ENCODE data around the gene PRCC.

The PRCC gene, protein sequence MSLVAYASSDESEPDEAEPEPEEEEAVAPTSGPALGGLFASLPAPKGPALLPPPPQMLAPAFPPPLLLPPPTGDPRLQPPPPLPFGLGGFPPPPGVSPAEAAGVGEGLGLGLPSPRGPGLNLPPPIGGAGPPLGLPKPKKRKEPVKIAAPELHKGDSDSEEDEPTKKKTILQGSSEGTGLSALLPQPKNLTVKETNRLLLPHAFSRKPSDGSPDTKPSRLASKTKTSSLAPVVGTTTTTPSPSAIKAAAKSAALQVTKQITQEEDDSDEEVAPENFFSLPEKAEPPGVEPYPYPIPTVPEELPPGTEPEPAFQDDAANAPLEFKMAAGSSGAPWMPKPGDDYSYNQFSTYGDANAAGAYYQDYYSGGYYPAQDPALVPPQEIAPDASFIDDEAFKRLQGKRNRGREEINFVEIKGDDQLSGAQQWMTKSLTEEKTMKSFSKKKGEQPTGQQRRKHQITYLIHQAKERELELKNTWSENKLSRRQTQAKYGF

DNA sequence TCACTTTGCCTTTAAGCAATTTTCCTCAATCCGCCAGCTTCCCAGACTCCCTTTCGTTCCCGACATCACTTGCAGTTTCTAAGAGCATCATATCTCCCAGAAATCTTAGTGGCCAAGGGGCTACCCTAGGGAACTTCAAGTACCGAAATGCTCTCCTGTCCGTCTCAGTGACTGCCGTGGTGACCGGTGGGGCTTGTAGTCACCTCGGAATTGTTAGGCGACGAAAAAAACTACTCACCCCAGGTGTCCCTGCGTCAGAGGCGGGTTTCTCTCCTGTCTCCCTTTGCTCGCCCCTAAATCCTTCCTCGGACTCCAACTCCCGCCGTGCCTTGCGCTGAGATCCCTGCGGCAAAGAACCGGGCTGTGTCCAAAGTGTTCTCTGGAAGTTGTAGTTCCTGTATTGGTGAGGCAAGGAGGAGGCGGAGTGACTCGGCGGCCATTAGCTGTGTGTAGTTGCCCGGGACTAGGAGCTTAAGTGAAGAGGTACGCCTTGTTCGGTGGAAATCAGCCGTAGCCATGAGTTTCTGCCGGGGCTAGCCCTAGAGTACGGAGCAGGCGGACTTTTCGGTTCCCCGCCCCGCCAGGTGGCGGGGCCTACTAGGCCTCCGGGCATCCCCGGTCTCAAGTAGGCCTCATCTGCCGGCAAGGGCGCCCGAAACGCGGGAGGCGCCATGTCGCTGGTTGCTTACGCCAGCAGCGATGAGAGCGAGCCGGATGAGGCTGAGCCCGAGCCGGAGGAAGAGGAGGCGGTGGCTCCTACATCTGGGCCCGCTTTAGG lies at the start of gene PRCC:
TSS of gene PRCC (plus strand) at position 435 of the 778 bp plus-strand sequence. CDS start at position 672, 237 bp downstream.
- DNase-seq (ENCODE audit: extremely low read depth in 1 of 2, low read depth in 1 of 2) = peak; percentile 93 to 98

DNA sequence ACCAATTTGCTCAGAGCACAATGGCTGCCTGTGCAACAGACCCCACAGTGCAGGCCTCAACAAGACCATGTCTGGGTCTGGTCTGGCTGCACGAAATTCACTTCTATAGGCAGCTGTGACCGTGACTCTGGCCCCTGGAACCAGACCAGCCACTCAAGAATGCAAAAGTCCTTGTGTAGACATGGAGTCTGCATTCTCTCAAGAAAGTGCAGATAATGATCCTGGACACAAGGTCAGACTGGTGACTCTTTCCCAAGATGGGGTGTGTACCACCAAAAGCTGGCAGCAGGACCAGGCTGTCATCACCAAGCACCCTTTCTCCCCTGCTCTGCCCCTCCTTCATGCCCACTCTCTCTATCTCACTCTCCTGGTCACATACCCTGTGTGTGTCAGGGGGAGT lies 46.2 kb upstream of the PRCC start:
- DNase-seq (ENCODE audit: extremely low read depth in 1 of 2, low read depth in 1 of 2) = no peak

DNA sequence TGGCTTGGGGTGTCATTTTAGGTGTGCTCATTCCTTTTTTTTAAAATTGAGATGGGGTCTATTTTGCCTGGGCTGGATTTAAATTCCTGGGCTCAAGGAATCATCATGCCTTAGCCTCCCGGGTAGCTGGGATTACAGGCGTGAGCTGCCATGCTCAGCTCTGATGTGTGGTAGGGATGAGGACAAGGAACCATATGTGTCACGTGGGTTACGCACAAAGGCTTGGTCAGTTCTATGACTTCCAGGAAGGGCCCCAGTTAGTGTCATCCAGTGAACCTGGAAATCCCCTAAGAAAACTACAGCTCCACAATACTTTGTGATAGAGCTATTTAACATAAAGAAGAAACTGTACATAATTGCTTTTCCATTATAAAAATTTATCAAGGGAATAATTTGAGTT lies 45.8 kb upstream of the PRCC start:
- DNase-seq (ENCODE audit: extremely low read depth in 1 of 2, low read depth in 1 of 2) = no peak

DNA sequence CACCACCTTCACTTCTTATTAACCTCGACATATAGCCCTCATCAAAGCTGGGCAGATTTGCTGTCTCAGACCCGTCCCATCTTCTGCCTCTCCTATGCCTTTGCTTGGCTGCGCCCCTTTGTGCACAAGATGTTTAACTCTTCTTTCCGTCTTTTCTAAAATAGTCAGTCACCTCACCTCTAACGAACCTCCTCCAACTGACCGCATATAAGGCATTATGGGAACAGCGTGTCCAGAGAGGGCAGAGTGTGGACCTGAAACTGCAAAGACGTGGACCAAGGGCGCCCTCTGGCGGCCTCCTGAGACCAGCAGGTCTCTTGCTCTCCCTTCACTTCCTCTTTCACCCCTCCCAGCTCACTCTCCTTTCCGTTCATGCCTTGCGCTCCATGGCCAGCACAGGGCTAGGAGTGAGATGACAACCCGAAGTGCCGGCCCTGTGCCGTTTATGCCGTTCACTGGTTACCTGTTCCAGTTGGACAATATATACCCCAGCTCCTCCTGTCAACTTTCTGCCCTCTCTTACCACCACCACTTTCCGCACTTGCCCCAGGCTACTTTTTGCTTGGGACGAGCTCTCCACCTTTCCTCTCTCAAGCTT lies 41.6 kb upstream of the PRCC start:
- peak; percentile 49 to 71 for DNase-seq (ENCODE audit: extremely low read depth in 1 of 2, low read depth in 1 of 2)

DNA sequence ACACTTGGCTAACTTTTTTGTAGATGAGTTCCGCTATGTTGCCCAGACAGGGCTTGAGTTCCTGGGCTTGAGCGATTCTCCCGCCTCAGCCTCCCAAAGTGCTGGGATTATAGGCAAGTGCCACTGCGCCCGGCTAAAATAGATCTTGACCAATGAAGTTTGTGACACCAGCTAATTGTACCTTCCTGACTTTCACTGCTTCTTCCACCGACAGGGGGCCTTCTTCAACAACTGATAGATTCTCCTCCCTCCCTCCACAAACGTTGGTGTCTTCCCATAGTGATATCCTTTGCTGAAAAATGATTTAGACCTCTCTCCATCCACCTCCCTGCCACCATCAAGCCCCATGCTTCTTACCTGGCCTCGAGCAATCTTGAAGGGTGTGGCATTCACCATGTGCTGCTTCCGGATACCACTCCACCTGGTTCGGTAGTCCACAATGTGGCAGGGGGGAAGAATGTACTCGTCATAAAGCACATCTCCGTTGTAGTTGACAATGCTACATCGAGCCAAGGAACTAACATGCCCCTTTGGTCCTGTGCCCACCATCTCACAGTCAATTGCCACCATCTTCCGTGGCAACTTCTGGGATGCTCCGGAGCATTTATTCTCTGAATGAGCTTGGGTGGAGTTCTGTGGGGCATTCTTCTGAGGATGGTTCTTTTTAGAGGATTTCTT lies 40.6 kb upstream of the PRCC start:
- no peak for DNase-seq (ENCODE audit: extremely low read depth in 1 of 2, low read depth in 1 of 2)

DNA sequence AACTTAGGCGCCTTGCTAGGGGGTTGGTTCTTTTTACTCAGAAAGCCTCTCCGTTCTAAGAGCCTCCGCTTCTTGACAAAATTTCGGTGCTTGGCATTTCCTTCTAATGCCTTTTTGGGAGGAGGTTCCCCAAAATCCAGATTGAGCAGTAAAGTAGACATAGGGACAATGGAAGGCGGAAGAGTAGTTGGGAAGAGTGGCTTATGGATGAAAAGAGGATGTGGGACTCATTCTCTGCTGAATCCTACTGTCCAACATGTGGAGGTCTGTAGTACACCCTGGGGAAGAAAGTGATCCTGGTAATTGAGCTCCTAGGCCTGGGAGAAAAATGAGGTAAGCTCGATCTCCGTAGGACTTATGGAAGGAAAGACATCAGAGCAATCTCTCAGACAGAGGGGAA lies 39.8 kb upstream of the PRCC start:
- DNase-seq (ENCODE audit: extremely low read depth in 1 of 2, low read depth in 1 of 2) = no peak

DNA sequence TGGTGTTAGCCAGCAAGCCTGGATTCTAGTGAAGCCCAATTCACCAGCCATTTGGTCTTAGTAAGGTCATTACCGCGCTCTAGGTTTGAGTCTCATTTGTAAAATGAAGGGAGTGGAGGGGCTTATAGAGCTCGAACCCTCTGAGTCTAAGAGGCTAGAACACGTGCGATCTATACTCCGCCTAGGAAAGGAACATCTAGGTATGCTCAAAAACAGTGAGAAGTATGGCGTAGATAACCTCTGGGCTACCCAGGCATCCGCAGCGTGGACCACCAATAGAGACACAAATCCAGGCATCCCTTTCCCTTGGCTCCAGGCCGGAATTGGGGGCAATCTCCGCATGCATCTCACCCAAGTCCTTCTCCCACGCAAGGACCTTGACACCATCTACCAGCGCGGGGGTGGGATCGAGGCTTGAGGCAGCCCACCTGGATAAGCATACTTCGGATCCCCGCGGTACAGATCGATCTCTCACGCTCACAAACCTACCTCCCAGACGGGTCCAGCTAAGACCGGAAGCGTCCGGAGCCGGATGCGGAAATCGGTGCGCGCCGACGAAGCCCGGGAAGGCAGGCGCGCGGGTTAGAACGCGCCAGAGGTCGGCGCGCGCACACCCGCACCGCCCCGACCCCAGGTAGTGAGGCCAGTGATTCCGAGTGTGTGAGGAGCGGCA lies 39.3 kb upstream of the PRCC start, which contains the start of gene METTL25B:
TSS of gene METTL25B (plus strand) at position 544 of the 673 bp plus-strand sequence. CDS start 636 bp downstream, outside the sequence.
- DNase-seq (ENCODE audit: extremely low read depth in 1 of 2, low read depth in 1 of 2) = peak; percentile 70 to 73

DNA sequence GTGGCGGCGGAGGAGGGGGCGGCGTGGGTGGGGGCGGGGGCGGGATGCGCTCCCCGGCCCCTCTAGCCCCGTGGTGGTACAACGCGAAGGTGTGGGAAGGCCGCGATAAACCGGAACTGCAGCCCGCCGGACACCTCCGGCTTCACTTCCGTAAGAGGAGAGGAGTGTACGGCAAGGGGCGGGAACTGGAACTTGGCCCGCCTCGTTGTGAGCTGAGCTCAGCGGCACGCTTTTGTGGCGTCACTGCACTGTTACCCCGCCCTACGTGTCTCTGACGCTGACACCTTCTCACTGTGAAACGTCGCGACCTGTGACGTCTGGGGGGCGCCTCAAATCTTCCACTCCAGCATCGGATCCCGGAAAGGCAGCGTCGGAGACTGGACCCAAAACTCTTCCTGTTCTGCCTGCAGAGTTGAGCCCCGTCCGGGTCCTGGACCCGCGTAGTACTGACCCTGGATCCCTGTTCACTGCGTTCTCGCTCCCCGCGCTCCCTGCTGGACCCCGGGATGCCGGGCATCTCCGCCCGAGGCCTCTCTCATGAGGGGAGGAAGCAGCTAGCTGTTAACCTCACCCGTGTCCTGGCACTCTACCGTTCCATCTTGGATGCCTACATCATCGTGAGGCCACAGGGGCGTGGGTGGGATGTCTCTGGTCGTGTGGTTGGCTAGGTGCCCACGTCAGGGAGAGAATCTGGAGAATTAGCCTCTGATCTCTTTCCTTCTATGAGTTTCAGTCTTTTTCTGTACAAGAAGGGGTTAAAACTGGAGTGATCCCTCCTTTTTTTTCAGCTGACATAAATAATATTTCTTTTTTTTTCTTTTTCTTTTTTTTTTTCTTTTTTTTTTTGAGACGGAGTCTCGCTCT lies 38.5 kb upstream of the PRCC start, which contains the start of gene ISG20L2:
TSS of gene ISG20L2 (minus strand) at position 168 of the 864 bp plus-strand sequence. CDS start 1,114 bp downstream, outside the sequence.
- peak; percentile 89 to 97 for DNase-seq (ENCODE audit: extremely low read depth in 1 of 2, low read depth in 1 of 2)

DNA sequence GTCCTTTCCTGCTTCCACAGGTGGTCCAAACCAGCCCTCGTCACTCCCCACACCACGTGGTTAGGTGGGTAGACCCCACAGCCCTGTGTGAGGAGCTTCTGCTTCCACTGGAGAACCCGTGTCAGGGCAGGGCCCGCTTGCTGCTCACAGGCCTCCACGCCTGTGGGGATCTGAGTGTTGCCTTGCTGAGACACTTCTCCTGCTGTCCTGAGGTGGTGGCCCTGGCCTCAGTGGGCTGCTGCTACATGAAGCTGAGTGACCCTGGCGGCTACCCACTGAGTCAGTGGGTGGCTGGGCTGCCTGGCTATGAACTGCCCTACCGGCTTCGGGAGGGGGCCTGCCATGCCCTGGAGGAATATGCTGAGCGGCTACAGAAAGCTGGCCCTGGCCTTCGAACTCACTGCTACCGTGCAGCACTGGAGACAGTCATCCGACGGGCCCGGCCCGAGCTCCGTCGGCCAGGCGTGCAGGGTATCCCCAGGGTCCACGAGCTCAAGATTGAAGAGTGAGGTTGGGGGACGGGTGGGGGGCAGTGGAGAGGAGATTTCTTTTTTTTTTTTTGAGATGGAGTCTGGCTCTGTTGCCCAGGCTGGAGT lies 33.2 kb upstream of the PRCC start:
- DNase-seq (ENCODE audit: extremely low read depth in 1 of 2, low read depth in 1 of 2) = no peak

DNA sequence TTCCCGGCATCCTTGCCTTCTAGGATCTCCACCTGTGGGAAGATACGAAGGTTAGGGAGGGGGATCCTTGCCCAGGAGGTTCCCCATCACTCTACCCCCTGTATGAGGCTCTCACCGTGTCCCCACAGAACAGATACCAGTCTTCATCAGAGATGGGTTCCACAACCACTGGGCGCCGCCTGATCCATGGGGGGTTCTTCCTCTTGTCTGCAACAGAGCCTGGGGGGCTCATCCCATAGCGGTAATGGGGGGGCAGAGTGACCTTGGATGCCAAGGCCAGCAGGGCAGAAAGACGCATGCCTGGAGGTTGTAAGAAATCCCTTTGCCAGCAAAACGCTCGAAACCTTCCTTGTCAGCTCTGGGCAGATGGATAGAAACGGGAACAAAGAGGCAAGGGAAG lies 28.9 kb upstream of the PRCC start:
- no peak for DNase-seq (ENCODE audit: extremely low read depth in 1 of 2, low read depth in 1 of 2)

DNA sequence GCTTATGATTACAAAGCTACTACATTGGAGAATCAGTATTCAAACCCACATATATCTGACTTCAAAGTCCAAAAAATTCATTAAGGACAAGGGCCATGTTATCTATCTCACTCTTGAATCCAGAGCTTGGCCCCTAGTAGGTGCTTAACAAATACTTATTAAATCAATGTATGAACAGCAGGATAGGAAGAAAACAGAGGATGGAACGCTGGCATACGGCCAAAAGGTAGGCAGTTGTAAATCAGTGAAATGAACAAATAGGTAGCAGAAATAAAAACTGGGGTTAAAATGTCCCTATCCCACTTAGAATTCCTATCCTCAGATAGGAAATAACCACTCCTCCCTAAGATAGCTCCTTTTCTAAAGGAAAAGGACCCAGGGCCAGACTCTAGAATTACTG lies 28.4 kb upstream of the PRCC start:
- no peak for DNase-seq (ENCODE audit: extremely low read depth in 1 of 2, low read depth in 1 of 2)

DNA sequence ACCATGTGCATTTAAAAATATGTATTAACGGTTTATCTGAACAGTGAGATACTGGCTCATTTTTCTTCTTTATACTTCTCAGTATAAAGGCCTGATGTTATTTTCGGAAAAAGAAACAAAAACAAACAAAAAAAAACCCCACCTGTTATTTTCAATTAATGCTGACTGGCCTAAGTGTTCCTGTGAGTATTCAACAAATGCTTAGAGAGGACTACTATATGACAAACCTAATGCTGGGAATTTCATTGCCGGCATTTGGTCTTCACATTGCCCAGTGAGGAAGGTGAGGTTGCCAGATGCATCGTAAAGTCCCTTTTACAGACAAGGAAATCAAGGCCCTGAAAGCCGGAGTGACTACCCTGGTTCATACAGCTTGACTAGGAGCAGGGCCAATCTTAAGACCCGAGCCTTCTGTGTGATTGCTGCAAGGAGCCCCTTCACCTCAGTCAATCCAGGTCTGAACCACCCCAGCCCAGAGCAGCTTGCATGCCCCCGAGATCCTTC lies 27.0 kb upstream of the PRCC start:
- DNase-seq (ENCODE audit: extremely low read depth in 1 of 2, low read depth in 1 of 2) = no peak

DNA sequence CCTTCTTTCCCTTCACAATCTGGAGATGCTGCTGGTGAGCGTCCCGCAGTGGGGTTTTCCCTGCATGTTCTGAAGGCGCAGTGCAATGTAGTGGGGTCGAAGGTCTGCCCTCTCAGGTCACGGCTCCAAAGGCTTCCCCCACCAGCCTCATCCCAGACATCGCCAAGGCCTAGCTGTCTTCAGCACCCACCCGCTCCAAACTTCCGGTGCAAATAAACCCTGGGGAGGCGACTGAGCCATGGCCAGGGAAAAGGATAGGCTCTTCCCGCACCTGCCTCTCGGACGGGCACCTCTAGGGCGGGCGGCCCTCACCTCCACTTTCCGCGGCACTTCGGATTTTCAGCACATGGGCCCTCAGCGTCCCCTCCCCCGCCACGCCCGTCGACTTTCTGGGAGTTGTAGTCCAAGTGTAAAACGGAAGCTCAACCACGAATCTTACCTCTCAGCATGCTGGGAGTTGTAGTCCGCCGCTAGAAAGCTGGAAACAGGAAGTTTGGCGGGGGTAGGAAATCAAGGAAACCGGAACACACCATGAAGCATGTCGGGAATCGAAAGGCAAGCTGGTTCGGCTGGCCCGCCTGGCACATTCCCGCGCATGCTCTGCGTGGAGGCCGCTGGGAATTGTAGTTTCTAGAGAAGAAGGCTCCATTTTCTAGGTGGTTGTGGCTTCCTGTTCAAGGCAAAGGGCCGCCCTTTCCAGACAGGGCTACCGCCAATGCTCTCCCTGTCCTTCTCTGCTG lies 26.4 kb upstream of the PRCC start, which contains the start of gene MRPL24:
TSS of gene MRPL24 (minus strand) at position 348 of the 740 bp plus-strand sequence. CDS start 2,384 bp downstream, outside the sequence.
- DNase-seq (ENCODE audit: extremely low read depth in 1 of 2, low read depth in 1 of 2) = peak; percentile 86 to 96

DNA sequence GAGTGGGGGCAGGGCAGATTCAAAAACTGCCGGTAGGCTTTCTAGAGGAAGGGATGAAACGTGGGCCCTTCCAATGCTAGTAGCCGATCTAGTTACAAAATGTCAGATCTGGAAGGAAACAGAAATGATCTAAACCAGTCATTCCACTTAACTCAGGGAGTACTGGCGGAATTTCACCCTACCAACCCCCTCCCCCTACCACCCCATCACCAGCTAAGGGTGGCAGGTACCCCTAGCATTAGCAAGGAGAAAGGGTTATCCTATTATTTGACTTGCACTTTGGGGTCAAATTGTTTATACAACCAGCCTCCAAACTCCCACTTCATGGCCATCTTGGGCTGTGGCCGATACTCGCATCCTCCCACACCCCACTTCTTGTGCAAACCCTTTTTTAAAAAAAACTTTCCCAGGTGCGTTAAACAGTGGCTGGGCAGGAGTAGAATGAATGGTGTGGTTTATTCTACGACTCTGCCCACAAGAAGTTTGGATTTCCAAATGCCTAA lies 25.8 kb upstream of the PRCC start:
- DNase-seq (ENCODE audit: extremely low read depth in 1 of 2, low read depth in 1 of 2) = no peak

DNA sequence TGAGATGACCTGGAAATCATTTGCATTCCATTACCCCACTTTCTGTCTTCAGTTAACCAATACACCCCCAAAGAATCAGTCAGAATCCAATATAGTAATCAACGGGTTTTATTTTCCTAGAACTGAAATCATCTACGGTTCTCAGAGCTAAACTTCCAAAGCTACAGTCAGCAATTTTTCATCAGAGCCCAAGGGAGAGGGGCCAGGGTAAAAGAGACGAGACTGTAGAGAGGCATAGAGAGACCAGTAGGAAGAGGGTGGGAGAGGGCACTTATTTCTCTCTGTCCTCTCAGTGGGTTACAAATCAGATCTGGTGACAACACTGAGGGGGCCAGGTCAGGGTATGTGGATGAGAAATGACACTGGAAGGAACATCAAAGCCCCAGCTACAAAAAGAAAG lies 25.3 kb upstream of the PRCC start:
- DNase-seq (ENCODE audit: extremely low read depth in 1 of 2, low read depth in 1 of 2) = no peak

DNA sequence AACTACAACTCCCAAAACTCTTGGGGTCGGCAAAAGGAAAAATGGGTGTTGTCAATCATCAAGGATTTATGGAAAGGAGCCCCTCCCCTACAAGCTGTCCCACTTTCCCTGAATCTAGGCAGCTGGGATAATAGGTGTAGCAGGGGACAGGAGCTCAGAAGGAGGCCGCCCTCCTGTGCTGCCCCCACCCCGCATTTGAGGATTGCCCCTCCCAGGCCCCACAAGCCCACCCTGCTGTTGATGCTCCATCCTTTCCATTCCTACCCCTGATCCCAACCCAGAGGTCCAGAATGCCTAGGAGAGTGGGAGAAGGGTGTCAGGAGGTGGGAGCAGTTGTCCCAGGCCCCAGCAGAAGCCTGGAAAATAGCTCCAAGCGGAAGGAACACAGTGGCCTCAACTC lies 24.5 kb upstream of the PRCC start:
- DNase-seq (ENCODE audit: extremely low read depth in 1 of 2, low read depth in 1 of 2) = no peak

Data from stimulated activated CD8-positive, alpha-beta memory T cell treated with anti-CD3 and anti-CD28 coated beads, Interleukin-7, amount 100 ng/mL, for 48 hours (primary cell).